Osteocyte (in vitro differentiated cells): ENCODE measurements around the gene TSPAN14. TPM values are rescaled to one million over a fixed set of nuclear protein-coding genes. Genes with fewer than 3 reads are reported as not detected.

ENCODE experiments used
- DNase-seq: peaks from one replicate; pipeline ENCODE4 v3.0.0; 2021; ENCODE audit warnings: mixed read lengths; ENCODE audit not compliant: unreplicated experiment; ENCODE audit errors: extremely low spot score
- H3K27ac Mint-ChIP-seq: one replicate; pipeline ENCODE4 v1.8.0; 2021; ENCODE audit warnings: mild to moderate bottlenecking, mixed read lengths; ENCODE audit not compliant: unreplicated experiment
- H3K27me3 Mint-ChIP-seq: one replicate; pipeline ENCODE4 v1.8.0; 2021; ENCODE audit warnings: mixed read lengths; ENCODE audit not compliant: unreplicated experiment
- H3K36me3 Mint-ChIP-seq: one replicate; pipeline ENCODE4 v1.8.0; 2021; ENCODE audit warnings: mixed read lengths; ENCODE audit not compliant: unreplicated experiment
- H3K4me1 Mint-ChIP-seq: one replicate; pipeline ENCODE4 v1.8.0; 2021; ENCODE audit warnings: mixed read lengths; ENCODE audit not compliant: unreplicated experiment
- H3K4me3 Mint-ChIP-seq: one replicate; pipeline ENCODE4 v1.8.0; 2021; ENCODE audit warnings: mild to moderate bottlenecking, moderate library complexity, mixed read lengths; ENCODE audit not compliant: unreplicated experiment
- H3K9me3 Mint-ChIP-seq: one replicate; pipeline ENCODE4 v1.8.0; 2021; ENCODE audit warnings: mixed read lengths; ENCODE audit not compliant: unreplicated experiment
- CTCF ChIP-seq: fragments of 200-600 bp; sonication (generic); IDR thresholded peaks from 2 replicates; pipeline ENCODE4 v1.5.0; 2021; ENCODE audit warnings: antibody characterized with exemption, mild to moderate bottlenecking, moderate library complexity
- total RNA-seq: library from RNA; stranded (reverse); gene quantifications from 2 replicates; pipeline ENCODE4 v1.2.1, GENCODE V29; 2021

Gene TSPAN14
- total RNA-seq, 1 donor from 2014 or later: 50.7 TPM

GRCh38 chr10:80437227-80437626, 16.9 kb upstream of the TSPAN14 start:
- Mint-ChIP-seq H3K9me3 (no peaks in the 10 kb centered on the region), H3K4me1 (no peaks in the 10 kb centered on the region), H3K27me3 (peaks cover 12% of the 10 kb centered on the region), H3K27ac (no peak overlapping the region), H3K4me3 (no peak overlapping the region), H3K36me3 (peaks cover 9% of the 10 kb centered on the region)
- no peak for DNase-seq
- TF ChIP-seq CTCF: no peak

- Mint-ChIP-seq H3K27ac (no peak overlapping the region), H3K4me3 (no peak overlapping the region), H3K9me3 (no peaks in the 10 kb centered on the region), H3K27me3 (peaks cover 22% of the 10 kb centered on the region), H3K36me3 (no peaks in the 10 kb centered on the region), H3K4me1 (peaks cover 7% of the 10 kb centered on the region)
- DNase-seq: no peak
- TF ChIP-seq CTCF: no peak
These were observed 12.3 kb upstream of the TSPAN14 start for GRCh38 chr10:80441831-80442230.

DNA sequence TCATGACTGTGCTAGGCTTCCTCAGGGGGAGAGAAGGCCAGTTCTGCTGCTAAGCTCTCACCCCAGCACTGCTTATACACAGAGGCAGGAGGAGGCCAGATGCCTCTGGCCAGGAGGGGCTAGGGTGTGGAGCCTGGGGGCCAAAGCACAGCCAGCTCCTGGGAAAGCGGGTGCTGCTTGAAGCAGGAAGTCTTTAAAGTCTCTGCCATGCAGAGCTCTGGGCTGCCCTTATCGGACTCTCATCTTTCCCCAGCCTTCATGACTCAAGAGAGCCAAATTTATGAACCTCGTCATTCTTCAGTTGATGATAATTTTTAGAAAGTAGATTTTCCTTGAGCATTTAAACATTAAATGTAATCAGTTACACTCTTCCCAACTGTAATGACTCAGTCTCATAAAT, 11.2 kb upstream of the TSPAN14 start:
- no peaks in the 10 kb centered on the region for H3K9me3 Mint-ChIP-seq
- peaks cover 25% of the 10 kb centered on the region for H3K27me3 Mint-ChIP-seq
- H3K36me3 Mint-ChIP-seq: no peaks in the 10 kb centered on the region
- peaks cover 7% of the 10 kb centered on the region for H3K4me1 Mint-ChIP-seq
- no peak for TF ChIP-seq CTCF
- no peak for DNase-seq
- no peak overlapping the region for H3K4me3 Mint-ChIP-seq
- H3K27ac Mint-ChIP-seq: no peak overlapping the region

DNA sequence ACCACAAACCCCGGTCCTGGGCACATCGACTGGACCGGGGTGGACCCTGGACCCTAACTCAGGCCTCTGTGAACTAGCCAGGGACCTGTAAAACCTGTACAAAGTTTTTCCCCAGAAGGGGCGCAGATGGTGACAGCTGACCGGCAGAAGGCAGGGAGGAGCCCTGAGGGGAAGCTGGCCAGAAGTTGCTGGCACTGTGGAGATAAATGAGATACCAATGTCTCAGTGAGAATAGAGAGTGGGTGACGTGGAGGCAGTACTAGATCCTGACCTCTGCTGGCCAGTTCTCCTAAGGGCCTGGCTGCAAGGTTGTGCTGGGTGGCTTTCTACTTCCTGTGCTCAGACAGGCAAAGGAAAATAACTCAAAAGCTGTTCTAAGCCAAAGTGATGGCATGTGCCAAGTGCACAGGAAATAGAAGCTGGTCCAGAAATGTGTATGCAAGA, 10.6 kb upstream of the TSPAN14 start:
- H3K4me3 Mint-ChIP-seq: no peak overlapping the region
- H3K27me3 Mint-ChIP-seq: peaks cover 27% of the 10 kb centered on the region
- no peak for DNase-seq
- peak overlapping the region; percentile 19 for H3K27ac Mint-ChIP-seq
- peaks cover 7% of the 10 kb centered on the region for H3K4me1 Mint-ChIP-seq
- H3K9me3 Mint-ChIP-seq: no peaks in the 10 kb centered on the region
- TF ChIP-seq CTCF: no peak
- H3K36me3 Mint-ChIP-seq: no peaks in the 10 kb centered on the region

- Mint-ChIP-seq H3K4me1 (peaks cover 7% of the 10 kb centered on the region), H3K27me3 (peaks cover 27% of the 10 kb centered on the region), H3K36me3 (no peaks in the 10 kb centered on the region), H3K9me3 (no peaks in the 10 kb centered on the region), H3K4me3 (no peak overlapping the region), H3K27ac (peak overlapping the region; percentile 17)
- no peak for DNase-seq
- no peak for TF ChIP-seq CTCF
These were observed 10.0 kb upstream of the TSPAN14 start for GRCh38 chr10:80444124-80444523.
